NCI-H1417 treated with DMSO at 0.1 percent for 48 hours (cell line): ENCODE measurements around the gene GLB1L.
A peak's percentile ranks its signal among the peaks of the same experiment; 100 is the strongest.
"Not testable (repeated sequence)": the region's sequence is repeated elsewhere in the genome, so short reads cannot be mapped to it uniquely, and the experiment has no call there.

Source experiments
- DNase-seq: peaks from one replicate; lab custom pipeline; 2025; lab: John Stamatoyannopoulos, UW

GLB1L gene

DNA sequence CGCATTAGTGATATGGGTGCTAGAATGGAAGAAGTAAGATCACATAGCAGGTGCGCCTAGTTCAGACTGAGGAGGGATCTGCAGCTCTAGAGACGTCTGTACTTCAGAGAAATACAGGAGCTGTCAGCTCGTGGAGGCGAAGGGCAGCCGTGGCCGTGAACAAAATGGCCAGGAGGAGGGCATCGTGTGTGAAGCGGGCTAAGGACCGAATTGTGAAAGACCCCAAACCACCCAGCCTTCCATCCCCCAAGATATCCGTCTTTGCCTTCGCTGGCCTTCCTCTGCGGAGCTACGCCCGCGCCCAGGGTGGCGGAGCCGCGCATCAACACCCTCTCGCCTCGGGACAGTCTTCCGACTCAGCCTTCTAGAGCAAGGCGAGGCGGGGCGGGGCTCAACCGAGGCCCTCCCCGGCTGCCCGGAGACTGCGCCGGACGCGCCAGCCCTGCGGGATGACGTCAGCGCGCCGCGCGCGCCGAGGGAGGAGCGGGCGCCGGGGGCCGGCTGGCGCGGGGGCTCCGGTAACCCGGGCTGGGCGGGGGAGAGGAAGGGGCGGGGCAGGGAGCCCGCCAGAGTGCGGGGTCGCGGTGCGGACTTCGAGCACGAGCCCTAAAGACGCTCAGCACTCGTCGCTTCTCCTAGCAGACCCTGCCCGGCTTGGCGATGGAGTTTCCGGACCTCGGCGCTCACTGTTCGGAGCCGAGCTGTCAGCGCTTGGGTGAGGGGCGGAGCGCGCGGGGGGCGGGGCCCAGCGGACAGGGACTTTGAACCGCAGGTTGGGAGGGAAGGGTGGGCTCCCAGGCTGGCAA is 38.7 kb downstream of the GLB1L start, which contains the start of gene ZFAND2B:
Gene ZFAND2B, plus strand, starts transcription at position 455 of the 806 bp plus-strand sequence. Its CDS starts 206 bp downstream, at position 661.
- peak; percentile 59 for DNase-seq

GRCh38 chr2:219205981-219206327 is 39.3 kb downstream of the GLB1L start:
- DNase-seq: no peak

- no peak for DNase-seq
These were observed 40.1 kb downstream of the GLB1L start for GRCh38 chr2:219205165-219205538.

DNA sequence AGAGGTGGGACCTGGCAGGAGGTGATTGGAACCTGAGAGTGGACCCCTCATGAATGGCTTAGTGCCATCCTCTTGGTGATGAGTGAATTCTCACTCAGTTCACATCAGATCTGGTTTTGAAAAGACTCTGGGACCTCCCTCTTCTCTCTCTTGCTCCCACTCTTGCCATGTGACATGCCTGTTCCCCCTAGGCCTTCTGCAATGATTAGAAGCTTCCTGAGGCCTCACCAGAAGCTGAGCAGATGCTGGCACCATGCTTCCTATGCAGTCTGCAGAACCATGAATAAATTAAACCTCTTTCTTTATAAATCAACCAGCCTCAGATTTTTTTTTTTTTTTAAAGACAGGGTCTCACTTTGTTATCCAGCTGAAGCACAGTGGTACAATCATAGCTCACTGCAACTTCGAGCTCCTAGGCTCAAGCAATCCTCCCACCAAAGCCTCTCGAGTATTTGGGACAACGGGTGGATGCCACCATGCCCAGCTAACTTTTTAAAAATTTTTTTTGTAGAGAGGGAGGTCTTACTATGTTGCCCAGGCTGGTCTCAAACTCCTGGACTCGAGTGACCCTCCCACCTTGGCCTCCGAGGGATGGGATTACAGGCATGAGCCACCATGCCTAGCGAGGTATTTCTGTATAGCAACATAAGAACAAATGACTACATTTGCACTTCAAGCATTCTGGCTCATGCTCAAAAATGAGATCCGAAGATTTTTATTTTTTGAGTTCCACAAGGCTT is 40.6 kb downstream of the GLB1L start:
- DNase-seq: no peak

GRCh38 chr2:219201331-219201730 is 43.9 kb downstream of the GLB1L start:
- DNase-seq: not testable (repeated sequence)

DNA sequence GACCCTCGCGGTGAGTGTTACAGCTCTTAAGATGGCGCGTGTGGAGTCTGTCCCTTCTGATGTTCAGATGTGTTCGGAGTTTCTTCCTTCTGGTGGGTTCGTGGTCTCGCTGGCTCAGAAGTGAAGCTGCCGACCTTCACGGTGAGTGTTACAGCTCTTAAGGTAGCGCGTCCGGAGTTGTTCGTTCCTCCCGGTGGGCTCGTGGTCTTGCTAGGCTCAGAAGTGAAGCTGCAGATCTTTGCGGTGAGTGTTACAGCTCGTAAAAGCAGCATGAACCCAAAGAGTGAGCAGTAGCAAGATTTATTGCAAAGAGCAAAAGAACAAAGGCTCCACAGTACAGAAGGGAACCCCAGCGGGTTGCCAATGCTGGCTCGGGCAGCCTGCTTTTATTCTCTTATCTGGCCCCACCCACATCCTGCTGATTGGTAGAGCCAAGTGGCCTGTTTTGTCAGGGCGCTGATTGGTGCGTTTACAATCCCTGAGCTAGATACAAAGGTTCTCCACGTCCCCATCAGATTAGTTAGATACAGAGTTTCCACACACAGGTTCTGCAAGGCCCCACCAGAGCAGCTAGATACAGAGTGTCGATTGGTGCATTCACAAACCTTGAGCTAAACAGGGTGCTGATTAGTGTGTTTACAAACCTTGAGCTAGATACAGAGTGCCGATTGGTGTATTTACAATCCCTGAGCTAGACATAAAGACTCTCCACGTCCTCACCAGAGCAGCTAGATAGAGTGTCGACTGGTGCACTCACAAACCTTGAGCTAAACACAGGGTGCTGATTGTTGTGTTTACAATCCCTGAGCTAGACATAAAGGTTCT is 44.5 kb downstream of the GLB1L start:
- not testable (repeated sequence) for DNase-seq

- DNase-seq: no peak
These were observed 45.6 kb downstream of the GLB1L start for GRCh38 chr2:219199470-219200211.

- no peak for DNase-seq
These were observed 46.3 kb downstream of the GLB1L start for GRCh38 chr2:219198974-219199373.

DNA sequence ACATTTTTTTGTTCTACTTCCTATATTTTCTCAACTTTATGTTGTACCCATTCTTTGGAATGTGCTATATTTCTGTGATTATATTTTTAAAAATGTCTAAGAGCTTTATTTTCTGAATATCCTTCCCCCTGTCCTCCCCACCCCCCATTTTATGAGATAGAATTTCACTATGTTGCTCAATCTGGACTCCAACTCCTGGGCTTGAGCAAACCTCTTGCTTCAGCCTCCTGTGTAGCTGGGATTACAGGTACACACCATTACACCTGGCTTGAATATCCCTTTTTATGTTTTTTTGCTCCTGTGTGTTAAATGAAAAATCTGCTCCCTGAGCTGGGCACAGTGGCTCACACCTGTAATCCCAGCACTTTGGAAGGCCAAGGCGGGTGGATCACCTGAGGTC is 47.9 kb downstream of the GLB1L start:
- no peak for DNase-seq

DNA sequence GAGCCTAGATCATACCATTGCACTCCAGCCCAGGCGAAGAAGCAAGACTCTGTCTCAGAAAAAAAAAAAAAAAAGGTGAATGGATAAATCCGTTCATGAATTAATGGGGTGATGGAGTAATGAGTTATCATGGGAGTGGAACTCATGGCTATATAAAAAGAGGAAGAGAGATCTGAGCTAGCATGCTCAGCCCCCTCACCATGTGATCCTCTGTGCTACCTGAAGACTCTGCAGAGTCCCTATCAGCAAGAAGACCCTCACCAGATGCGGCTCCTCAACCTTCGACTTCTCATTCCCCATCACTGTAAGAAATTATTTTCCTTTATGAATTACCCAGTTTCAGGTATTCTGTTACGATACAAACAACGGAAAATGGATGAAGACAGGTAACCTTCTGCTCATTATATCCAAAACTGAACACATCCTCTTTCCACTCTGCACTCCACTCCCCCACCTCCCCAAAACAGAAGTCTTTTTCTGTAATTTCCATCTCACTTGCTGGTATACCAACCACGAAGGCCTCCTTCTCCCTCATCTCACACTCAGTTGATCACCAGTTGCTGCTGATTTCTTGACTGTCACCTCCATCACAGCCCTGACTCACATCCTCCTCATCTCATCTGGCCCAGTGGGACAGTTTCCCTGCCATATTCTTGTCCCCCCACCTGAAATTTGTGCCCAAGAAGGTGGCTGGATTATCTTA is 58.3 kb downstream of the GLB1L start:
- no peak for DNase-seq
